Left renal cortex interstitium (tissue), 4 donors: ENCODE results near the gene VIPR1. TPM values are rescaled to one million over a fixed set of nuclear protein-coding genes. Genes with fewer than 3 reads are reported as not detected.

ENCODE experiments used
- DNase-seq, 4 donors: peaks; one replicate each; pipeline ENCODE4 v3.0.0-alpha.2; 2013; ENCODE audit warnings: low read depth in 4 of 4, low spot score in 2 of 4, missing footprints in 1 of 4
- polyA plus RNA-seq, 4 donors: library from polyadenylated mRNA; unstranded; fragments of 120-200 nt; gene quantifications; one replicate each; pipeline ENCODE4 v1.2.1, GENCODE V29; 2013; ENCODE audit not compliant: insufficient read length in 4 of 4

VIPR1 gene
- polyA plus RNA-seq, 4 donors: 1.1 to 2.7 (median 1.6) TPM

- DNase-seq: no peak
These were observed 9.2 kb upstream of the VIPR1 start for GRCh38 chr3:42493126-42493797.

GRCh38 chr3:42493798-42494151 is 8.7 kb upstream of the VIPR1 start:
- no peak for DNase-seq

- DNase-seq: no peak
These were observed 7.0 kb upstream of the VIPR1 start for GRCh38 chr3:42495393-42495792.

GRCh38 chr3:42497009-42497731 is 5.3 kb upstream of the VIPR1 start:
- DNase-seq: no peak

GRCh38 chr3:42498034-42498433 is 4.4 kb upstream of the VIPR1 start:
- DNase-seq: no peak

GRCh38 chr3:42498791-42499477 is 3.5 kb upstream of the VIPR1 start:
- no peak for DNase-seq

GRCh38 chr3:42499478-42499871 is 3.0 kb upstream of the VIPR1 start:
- no peak for DNase-seq

- DNase-seq: no peak
These were observed 2.4 kb upstream of the VIPR1 start for GRCh38 chr3:42500091-42500490.

GRCh38 chr3:42500909-42501308 is 1.5 kb upstream of the VIPR1 start:
- DNase-seq: no peak

- DNase-seq: no peak
These were observed 1.1 kb upstream of the VIPR1 start for GRCh38 chr3:42501321-42501680.

- no peak for DNase-seq
These were observed 588 bp upstream of the VIPR1 start for GRCh38 chr3:42501681-42502428.

GRCh38 chr3:42503251-42503924 is 945 bp downstream of the VIPR1 start:
- no peak for DNase-seq

GRCh38 chr3:42503957-42504333 is 1.5 kb downstream of the VIPR1 start:
- DNase-seq: no peak

GRCh38 chr3:42504334-42505127 is 2.1 kb downstream of the VIPR1 start:
- DNase-seq: no peak

- DNase-seq: no peak
These were observed 2.8 kb downstream of the VIPR1 start for GRCh38 chr3:42505128-42505848.

GRCh38 chr3:42505849-42506410 is 3.5 kb downstream of the VIPR1 start:
- DNase-seq: no peak

GRCh38 chr3:42507252-42507651 is 4.8 kb downstream of the VIPR1 start:
- DNase-seq: no peak

GRCh38 chr3:42507761-42508335 is 5.4 kb downstream of the VIPR1 start:
- DNase-seq: no peak

GRCh38 chr3:42508562-42508961 is 6.1 kb downstream of the VIPR1 start:
- DNase-seq: no peak
